Omental fat pad (tissue), 4 donors: ENCODE measurements around the gene IL36B. TPM values are rescaled to one million over a fixed set of nuclear protein-coding genes. Genes with fewer than 3 reads are reported as not detected.

Source experiments
- ATAC-seq: fragments of 150-250 bp; one replicate; pipeline ENCODE4 v1.9.1; 2016; ENCODE audit warnings: mild to moderate bottlenecking, moderate library complexity; ENCODE audit not compliant: low FRiP score
- DNase-seq: peaks from one replicate; pipeline ENCODE4 v3.0.0-alpha.2; 2019; ENCODE audit warnings: low spot score
- total RNA-seq, 4 donors: library from RNA; depleted of rRNA; stranded (reverse); fragments of >200 nt; gene quantifications; one replicate each; pipeline ENCODE4 v1.1.0, GENCODE V29; 2016
- TF ChIP-seq, protein P1 (sequence below), 3 donors: fragments of 450-650 bp; IDR thresholded peaks; one replicate each; pipeline ENCODE4 v1.5.1; 2016 to 2017; ENCODE audit warnings: antibody characterized with exemption in 3 of 3, mild to moderate bottlenecking in 3 of 3, moderate library complexity in 2 of 3

The IL36B gene
- total RNA-seq, 4 donors from 2014 or later, result not detected

DNA sequence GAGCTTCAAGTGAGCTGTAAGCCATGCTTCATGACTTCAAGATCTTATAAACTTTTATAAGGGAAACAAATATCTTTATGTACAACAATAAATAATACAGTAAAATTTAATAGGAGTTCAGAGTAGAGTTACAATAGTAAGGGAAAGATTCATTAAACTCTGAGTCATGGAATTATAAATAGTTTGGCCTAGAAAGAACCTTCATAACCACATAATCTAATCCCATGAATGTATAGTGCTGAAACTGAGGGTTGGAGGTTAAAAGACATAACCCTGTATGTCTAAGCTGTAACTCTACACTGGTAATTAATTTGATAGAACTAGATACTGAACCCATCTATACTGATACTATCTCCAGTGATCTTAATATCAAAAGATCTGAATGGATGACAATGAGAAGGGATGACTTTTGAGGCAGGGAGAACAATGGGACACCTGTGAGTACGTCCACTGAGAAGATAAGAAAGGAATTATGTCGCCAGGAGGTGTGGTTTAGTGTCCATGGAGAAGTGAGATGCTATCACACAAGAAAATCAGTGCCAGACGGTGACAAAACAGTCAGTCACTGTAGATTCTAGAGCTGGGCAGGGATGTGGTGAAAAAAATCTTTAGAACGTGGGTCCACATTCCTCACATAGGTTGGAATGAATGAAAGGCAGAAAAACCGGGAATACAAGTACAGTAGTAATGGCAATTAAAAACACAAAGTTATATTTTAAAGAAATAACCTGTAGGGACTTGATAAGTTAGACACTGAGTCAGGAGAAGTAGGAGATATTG lies 16.2 kb upstream of the IL36B start:
- TF ChIP-seq, protein P1, sequence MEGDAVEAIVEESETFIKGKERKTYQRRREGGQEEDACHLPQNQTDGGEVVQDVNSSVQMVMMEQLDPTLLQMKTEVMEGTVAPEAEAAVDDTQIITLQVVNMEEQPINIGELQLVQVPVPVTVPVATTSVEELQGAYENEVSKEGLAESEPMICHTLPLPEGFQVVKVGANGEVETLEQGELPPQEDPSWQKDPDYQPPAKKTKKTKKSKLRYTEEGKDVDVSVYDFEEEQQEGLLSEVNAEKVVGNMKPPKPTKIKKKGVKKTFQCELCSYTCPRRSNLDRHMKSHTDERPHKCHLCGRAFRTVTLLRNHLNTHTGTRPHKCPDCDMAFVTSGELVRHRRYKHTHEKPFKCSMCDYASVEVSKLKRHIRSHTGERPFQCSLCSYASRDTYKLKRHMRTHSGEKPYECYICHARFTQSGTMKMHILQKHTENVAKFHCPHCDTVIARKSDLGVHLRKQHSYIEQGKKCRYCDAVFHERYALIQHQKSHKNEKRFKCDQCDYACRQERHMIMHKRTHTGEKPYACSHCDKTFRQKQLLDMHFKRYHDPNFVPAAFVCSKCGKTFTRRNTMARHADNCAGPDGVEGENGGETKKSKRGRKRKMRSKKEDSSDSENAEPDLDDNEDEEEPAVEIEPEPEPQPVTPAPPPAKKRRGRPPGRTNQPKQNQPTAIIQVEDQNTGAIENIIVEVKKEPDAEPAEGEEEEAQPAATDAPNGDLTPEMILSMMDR (IDR thresholded peaks at IDR 0.05), result no peak
- DNase-seq (no peak), ATAC-seq (no peak)

DNA sequence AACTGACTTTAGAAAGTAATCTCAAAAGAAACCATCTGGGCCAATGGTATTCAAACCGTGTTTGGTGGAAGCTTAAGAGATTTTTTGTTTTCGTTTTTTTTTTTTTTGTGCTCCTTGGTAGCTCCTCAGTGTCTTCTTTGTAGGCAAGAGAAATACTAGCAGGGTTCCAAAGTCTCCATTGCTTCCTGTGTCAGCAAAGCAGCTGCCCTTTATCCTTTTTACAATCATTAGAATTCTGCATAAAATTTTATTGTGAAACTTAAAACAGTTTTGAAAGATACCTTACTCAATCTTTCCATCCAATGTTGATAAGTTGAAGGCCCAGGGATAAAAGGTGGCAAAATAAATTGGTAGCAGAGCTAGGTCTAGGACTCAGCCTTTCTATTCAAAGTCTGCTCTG lies 15.6 kb upstream of the IL36B start:
- no peak for ATAC-seq
- TF ChIP-seq, protein P1 (IDR thresholded peaks at IDR 0.05), result no peak

DNA sequence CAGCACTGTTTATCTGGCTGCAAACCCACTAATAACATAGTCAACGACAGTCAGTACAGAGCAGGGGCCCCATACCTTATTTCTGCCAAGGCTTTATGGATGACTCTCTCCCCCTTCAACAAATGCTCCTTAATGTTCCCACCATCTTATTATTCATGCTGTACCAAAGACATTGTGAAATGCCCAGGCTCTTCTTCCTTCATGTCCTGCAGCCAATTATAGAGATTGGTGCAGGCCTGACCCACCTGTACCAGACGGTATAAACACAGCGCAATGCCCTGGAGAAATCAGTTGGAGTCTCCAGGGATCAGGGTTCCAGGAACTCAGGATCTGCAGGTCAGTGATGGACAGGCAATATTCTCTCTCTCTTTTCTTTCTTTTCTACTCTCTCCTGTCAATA lies 15.0 kb upstream of the IL36B start, which contains the start of gene IL1F10:
IL1F10 (plus strand) TSS at position 290 of the 400 bp plus-strand sequence. CDS start 4,769 bp downstream, outside the sequence.
- no peak for DNase-seq
- no peak for ATAC-seq
- TF ChIP-seq, protein P1 (IDR thresholded peaks at IDR 0.05), result no peak

More for the DNA sequence above, 15.6 kb upstream of the IL36B start:
- no peak for DNase-seq

DNA sequence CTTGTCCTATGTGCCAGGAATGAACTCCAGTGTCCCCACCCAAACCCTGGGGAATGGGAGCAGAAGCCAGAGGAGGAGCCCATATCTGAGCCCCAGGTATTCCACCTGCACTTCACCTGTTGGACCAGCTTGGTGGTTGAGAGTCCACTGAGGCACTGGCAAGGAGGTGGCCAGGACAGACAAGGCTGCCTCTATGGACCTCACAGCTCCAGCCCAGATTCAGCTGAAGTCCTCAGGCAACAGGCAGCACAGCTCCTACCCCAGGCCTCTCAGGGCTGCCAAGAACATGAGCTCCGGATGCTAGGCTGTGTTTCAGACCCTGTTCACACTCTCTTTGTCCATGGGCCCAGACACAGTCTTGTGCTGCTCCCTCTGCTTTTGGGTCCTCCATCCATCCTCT lies 12.2 kb upstream of the IL36B start:
- TF ChIP-seq, protein P1 (IDR thresholded peaks at IDR 0.05), result no peak
- DNase-seq (no peak), ATAC-seq (no peak)

DNA sequence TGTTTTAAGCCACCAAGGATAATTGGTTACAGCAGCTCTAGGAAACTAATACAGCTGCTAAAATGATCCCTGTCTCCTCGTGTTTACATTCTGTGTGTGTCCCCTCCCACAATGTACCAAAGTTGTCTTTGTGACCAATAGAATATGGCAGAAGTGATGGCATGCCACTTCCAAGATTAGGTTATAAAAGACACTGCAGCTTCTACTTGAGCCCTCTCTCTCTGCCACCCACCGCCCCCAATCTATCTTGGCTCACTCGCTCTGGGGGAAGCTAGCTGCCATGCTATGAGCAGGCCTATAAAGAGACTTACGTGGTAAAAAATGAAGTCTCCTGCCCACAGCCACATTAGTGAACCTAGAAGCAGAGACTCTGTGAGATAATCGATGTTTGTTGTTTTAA lies 11.6 kb upstream of the IL36B start:
- DNase-seq (no peak), ATAC-seq (no peak)
- TF ChIP-seq, protein P1 (IDR thresholded peaks at IDR 0.05), result no peak

DNA sequence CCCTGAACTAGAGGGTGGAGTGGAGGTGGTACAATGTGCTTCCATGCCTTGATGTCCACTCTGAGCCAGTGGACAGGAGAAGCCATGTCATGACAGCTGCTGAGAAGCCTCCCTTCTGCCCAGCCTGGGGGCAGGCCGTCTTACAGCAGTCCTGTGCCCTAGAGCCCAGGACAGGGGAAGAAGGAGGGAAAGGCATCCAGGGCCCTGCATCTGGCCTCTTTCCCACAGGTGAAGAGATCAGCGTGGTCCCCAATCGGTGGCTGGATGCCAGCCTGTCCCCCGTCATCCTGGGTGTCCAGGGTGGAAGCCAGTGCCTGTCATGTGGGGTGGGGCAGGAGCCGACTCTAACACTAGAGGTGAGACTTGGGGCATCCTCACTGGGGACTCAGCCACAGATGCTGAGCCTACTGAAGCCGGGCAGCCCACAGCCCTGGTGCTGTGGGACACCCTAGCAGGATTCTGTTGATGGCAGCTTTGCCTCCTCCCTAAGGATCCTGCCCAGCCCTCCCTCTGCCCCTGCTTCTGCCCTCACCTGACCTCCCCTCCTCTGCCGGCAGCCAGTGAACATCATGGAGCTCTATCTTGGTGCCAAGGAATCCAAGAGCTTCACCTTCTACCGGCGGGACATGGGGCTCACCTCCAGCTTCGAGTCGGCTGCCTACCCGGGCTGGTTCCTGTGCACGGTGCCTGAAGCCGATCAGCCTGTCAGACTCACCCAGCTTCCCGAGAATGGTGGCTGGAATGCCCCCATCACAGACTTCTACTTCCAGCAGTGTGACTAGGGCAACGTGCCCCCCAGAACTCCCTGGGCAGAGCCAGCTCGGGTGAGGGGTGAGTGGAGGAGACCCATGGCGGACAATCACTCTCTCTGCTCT lies 9.5 kb upstream of the IL36B start:
- ATAC-seq (no peak), DNase-seq (no peak)
- TF ChIP-seq, protein P1 (IDR thresholded peaks at IDR 0.05), result no peak
